HG02678 (cell line): ENCODE measurements around the gene PRX.

ENCODE experiments used
- ATAC-seq: cut with Tn5 transposase; IDR thresholded peaks from one replicate; pipeline ENCODE4 v1.9.1; 2021; ENCODE audit warnings: mild to moderate bottlenecking, moderate library complexity; ENCODE audit not compliant: unreplicated experiment

PRX gene

DNA sequence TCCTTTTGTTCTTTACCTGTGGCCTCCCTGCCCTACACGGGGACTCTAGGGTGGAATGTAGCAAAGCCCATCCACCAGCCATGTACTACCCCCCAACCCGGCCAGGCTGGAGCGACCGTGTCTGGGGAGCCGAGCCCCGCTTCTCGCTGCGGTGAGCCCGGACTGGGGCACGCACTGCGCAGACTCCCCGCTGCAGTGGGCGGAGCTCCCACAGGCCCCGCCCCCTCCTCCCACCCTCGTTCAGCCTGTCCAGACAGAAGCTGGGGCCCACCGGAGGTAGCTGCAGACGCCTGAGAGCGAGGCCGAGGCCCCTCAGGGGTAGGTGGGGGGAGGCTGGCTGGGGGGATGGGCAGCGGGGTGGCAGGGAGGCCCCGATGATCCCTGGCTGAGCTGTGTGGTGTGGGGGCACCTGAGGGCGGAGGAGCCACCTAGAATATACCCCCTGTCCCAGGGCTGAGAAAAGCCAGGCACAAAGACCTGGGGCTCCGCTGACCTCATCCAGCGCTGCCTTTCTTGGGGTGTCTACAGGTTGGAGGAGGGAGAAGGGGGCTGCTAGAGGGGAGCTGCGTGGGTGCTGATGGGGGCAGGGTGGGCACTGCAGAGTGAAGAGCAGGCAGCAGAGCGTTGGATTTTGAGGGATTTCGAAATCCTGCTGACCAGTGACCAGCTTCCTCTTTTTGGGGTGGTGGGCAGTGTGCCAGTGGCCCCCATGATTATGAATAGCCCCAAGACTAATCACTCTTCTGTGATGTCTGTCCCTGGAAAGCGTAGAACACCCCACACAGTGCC is 47.4 kb downstream of the PRX start:
- no peak for ATAC-seq

- no peak for ATAC-seq
Observed at GRCh38 chr19:40365010-40365409, 48.2 kb downstream of the PRX start.

DNA sequence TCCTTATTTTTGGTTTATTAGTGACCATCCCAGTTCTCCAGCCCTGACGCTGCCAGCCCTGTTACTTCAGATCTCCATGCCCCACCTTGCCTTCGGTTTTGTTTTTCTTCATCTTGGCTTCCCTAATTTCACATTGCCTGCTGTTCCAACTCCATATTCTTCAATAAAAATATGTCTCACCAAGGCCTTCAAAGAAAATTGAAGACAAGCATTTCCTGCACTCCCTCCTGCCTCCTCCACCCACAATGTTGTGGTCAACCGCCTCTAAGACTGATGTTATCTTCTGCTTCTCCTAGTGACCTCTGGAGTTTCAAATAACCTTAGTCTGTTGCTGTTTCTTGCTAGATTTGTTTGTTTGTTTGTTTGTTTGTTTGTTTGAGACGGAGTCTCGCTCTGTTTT is 50.1 kb downstream of the PRX start:
- ATAC-seq, result no peak

- ATAC-seq, result no peak
Observed at GRCh38 chr19:40362160-40362559, 51.0 kb downstream of the PRX start.

DNA sequence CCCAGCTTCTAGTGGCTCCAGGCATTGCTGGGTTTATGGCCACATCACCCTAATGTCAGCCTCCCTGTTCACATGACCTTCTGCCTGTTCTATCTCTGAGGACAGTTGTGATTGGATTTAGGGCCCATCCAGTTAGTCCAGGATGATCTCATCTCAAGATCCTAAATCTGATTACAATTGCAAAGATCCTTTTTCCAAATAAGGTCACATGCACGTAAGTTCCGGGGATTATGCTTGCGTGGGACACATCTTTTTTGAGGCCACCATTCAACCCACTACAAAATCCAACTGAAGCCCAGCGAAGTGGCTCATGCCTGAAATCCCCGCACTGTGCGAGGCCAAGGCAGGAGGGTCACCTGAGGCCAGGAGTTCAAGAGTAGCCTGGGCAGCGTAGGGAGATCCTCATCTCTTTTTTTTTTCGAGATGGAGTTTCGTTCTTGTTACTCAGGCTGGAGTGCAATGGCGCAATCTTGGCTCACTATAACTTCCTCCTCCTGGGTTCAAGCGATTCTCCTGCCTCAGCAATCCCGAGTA is 52.4 kb downstream of the PRX start:
- ATAC-seq, result no peak

DNA sequence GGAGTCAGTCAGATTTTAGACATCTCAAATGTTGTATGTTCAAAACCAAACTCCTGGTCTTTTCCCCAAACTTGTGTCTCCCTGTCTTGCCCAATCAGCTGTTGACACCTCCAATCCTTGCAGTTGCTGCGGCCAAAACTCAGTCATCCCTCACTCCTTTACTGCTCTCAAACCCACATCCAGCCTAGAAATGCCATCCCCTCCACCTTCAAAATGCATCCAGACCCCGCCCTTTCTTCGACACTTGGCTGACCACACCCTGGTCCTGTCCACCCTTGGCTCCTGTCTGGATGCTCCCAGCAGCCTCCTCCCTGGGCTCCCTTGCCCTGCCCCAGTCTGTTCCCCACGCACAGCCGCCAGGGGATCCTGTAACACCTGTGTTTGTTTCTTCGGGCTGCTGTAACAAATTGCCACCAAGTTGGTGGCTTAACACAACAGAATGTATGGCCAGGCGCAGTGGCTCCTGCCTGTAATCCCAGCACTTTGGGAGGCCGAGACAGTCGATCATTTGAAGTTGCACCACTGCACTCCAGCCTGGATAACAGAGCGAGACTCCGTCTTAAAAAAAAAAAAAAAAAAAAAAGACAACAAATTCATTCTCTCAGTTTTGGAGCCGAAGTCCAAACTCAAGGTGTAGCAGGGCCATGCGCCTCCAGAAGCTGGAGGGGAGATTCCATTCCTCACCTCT is 53.0 kb downstream of the PRX start:
- no peak for ATAC-seq

DNA sequence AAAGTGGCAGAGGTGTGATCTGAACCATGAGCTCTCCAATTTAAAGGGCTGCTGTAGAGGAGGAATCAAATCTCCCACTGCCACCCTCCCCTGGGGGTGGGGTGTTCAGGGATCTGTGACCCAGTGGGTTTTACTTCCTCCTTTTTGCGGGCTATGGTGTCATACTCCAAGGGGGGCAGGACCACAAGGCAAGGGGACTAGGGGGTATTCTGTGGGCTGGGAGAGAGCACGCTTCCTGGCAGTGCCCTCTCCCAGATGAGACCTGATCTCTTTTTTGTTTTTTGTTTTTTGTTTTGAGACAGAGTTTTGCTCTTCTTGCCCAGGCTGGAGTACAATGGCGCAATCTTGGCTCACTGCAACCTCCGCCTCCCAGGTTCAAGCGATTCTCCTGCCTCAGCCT is 54.4 kb downstream of the PRX start:
- ATAC-seq, result no peak

- no peak for ATAC-seq
Observed at GRCh38 chr19:40357640-40358039, 55.5 kb downstream of the PRX start.

DNA sequence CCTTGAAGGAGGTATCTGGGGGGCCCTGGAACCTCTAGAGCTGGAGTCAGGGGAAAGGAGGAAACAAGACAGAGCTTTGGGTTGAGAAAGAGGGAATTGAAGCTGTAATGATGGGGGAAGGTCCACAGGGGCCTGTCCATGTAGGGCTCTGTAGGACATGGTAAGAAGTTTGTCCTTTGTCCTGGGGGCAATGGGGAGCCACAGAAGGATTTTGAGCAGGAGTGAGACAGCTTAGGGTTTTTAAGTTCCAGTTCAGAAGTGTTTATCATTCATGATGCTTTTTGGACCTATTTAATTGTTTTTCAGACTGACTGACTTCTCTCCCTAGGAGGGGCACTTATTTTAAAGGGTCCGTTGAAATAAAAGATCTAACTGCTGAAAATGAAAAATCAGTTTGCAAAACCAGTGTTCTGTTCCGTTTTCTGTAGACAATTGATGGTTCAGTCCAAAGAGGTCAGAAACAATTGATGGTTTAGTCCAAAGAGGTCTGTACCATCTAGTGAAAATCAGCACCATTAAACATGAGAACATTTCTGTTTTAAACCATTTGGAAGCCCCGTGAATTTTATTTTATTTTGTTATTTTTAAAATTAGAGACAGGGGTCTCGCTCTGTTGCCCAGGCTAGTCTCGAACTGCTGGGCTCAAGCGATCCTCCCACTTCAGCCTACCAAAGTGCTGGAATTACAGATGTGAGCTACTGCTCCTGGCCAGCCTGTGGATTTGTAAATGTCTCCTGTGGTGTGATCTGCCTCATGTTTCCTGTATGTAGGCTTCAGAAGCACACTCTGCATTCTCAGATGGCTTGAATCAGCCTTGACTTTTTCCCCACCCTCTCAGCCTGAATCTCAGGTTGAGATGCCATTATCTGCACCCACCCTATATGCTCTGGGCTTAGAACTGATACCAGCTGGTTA is 56.2 kb downstream of the PRX start:
- ATAC-seq, result no peak

DNA sequence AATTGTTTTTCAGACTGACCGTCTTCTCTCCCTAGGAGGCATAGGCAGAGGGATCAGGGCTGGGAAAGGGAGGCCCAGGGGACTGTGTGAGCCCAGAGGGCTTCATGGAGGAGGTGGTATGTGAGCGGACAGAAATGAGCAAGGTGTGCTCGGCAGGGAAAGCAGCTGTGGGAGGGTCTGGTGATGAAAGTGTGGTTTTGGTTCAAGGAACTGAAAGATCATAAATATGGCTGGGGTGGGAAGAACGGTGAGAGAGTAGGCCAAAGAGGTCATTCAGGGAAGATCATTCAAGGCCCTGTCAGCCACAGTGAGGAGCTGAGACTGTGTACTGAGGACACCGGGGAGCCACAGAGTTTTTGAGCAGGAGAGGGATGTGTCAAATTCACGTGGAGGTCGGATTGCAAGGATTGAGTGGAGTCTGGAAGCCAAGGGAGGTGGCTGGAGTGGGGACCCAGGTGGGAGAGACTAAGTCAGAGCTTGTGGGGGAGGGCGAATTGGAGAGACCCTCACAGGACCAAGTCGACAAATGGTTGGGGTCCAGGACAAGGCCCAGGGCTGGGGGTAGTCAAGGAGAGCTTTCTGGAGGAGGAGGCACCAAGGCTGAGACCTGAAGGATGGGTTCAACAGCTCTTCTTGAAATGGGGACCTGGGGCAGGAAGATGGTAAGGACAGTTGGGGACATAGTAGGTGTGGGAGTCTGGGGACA is 57.0 kb downstream of the PRX start:
- ATAC-seq, result no peak

- no peak for ATAC-seq
Observed at GRCh38 chr19:40348961-40349507, 64.1 kb downstream of the PRX start.

DNA sequence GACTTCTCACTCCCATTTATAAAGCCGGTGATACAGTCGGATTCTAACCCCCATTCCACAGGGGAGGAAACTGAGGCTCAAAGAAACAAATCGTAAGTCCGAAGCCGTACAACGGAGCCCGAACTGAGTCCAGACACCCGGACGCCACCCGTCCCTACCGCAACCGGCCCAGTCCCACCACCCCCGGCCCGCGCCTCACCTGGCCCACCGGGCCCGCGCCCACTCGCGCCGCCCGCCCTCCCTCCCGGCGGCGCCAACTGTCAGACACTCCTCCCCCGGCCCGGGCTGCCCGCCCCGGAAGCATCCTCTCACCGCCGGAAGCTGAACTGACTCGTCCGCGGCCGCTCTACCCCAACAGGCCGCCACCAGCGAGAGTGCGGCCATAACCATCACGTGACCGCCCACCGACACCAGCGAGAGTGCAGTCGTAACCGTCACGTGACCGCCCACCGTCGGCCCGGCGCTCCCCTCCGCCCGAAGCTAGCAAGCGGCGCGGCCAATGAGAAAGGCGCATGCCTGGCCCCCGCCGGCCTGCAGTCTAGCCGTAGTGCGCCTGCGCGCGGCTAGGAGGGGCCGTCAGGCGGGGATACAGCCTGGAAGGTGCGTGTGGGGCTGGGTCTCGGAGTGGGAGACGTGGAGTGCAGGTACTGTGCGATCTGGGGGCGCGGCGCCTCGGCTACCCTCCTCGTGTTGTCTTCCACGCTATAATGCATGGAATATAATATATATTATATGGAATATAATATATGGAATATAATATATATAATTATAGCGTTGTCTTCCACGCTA is 64.9 kb downstream of the PRX start, which contains the start of the genes C19orf47 and PLD3:
Gene C19orf47, minus strand, starts transcription at position 273 of the 789 bp plus-strand sequence. CDS start 6,540 bp downstream, outside the sequence.
Gene PLD3, plus strand, starts transcription at position 571 of the 789 bp plus-strand sequence. CDS start 17,789 bp downstream, outside the sequence.
- ATAC-seq, result peak; percentile 98

DNA sequence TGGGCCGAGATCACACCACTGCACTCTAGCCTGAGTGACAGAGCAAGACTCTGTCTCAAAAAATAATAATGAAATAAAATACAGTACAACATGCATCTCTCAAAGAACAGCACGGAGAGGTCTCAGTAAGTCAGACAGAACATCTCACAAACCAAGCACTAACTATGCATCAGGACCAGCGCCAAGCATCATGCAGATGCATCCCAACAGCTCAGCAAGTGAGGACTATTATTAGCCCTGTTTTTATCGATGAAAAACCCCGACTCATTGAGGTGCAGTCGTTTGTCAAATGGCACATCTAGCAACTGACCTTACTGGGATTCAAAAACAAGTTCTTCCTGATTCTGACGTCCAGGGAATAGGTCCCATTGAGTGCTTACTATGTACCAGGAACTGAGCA is 68.8 kb downstream of the PRX start:
- no peak for ATAC-seq
